Epithelial cell of esophagus (primary cell): ENCODE data around the gene DOCK4.

Source experiments
- DNase-seq: peaks from one replicate; pipeline ENCODE4 v3.0.0; 2010; ENCODE audit warnings: low read depth
- H3K4me3 ChIP-seq: 2 replicates; pipeline ENCODE4 v1.5.1; 2011; ENCODE audit warnings: mild to moderate bottlenecking, low read length, control low read depth
- CTCF ChIP-seq: IDR thresholded peaks from 2 replicates; pipeline ENCODE4 v1.5.1; 2011; ENCODE audit warnings: low read depth, mild to moderate bottlenecking, low read length, control low read depth, inconsistent platforms; ENCODE audit not compliant: insufficient read depth; ENCODE audit errors: missing control alignments

DOCK4 gene

GRCh38 chr7:112233048-112233697 lies 27.0 kb upstream of the DOCK4 start:
- TF ChIP-seq CTCF, result no peak
- DNase-seq, result peak; percentile 41
- no peak overlapping the region for H3K4me3 ChIP-seq

GRCh38 chr7:112232212-112232978 lies 26.2 kb upstream of the DOCK4 start:
- no peak for DNase-seq
- TF ChIP-seq CTCF, result no peak

GRCh38 chr7:112228632-112229031 lies 22.4 kb upstream of the DOCK4 start:
- no peak for TF ChIP-seq CTCF
- DNase-seq, result no peak
- no peak overlapping the region for H3K4me3 ChIP-seq

More at GRCh38 chr7:112232212-112232978, 26.2 kb upstream of the DOCK4 start:
- no peak overlapping the region for H3K4me3 ChIP-seq

GRCh38 chr7:112226701-112227276 lies 20.6 kb upstream of the DOCK4 start:
- no peak for TF ChIP-seq CTCF
- DNase-seq, result peak; percentile 85
- H3K4me3 ChIP-seq, result no peak overlapping the region

- no peak for TF ChIP-seq CTCF
- H3K4me3 ChIP-seq, result no peak overlapping the region
- DNase-seq, result no peak
These were observed 18.8 kb upstream of the DOCK4 start for GRCh38 chr7:112225006-112225405.

- no peak for DNase-seq
- no peak overlapping the region for H3K4me3 ChIP-seq
- no peak for TF ChIP-seq CTCF
These were observed 18.0 kb upstream of the DOCK4 start for GRCh38 chr7:112224186-112224585.
